GDM1 (cell line): ENCODE results near the gene FMO2.

ENCODE experiments used
- DNase-seq: peaks from one replicate; lab custom pipeline; 2025; lab: John Stamatoyannopoulos, UW

The FMO2 gene

GRCh38 chr1:171256940-171257606 is 72.0 kb downstream of the FMO2 start:
- no peak for DNase-seq

DNA sequence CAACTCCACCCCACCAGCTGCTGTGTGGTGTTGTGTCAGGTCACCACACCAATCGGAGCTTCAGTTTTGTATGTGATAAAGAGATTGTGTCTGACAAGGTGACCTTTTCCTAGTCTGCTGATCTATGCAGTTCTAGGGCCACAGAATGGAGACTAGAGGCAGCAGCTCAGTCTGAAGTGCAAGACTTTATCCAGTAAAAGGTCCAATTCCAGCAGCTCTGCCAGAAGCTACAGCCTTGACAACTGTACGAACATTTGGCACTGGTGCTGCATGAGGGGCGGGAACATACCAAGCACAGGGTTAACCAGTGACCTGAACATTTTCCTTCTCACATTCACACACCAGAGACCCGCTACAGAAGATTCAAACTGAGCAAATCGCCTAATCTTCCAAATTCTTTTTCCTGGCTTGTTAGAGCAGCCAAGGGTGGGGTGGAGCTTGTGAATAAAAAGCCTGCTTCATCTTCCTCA is 72.5 kb downstream of the FMO2 start:
- DNase-seq: no peak

GRCh38 chr1:171258429-171258828 is 73.3 kb downstream of the FMO2 start:
- DNase-seq: no peak

GRCh38 chr1:171258943-171259342 is 73.8 kb downstream of the FMO2 start:
- no peak for DNase-seq
